GM12892 (cell line): ENCODE data around the gene MFSD1.
"Not testable (repeated sequence)": the region's sequence is repeated elsewhere in the genome, so short reads cannot be mapped to it uniquely, and the experiment has no call there.

Experiments used
- DNase-seq: peaks from one replicate; pipeline ENCODE4 v3.0.0; 2011; ENCODE audit not compliant: insufficient read length
- FAIRE-seq: peaks from 2 replicates; lab custom pipeline; 2011; peaks lifted over from hg19 to GRCh38; lab: Jason Lieb, UNC
- POLR2A ChIP-seq: IDR thresholded peaks from 2 replicates; pipeline ENCODE4 v1.6.1; 2011; ENCODE audit warnings: low read depth, low read length, control low read depth
- POLR2AphosphoS5 ChIP-seq: IDR thresholded peaks from 2 replicates; pipeline ENCODE4 v1.6.1; 2011; ENCODE audit warnings: low read depth, low read length, control low read depth
- TAF1 ChIP-seq: IDR thresholded peaks from 2 replicates; pipeline ENCODE4 v1.6.1; 2011; ENCODE audit warnings: low read depth, mild to moderate bottlenecking, control low read depth, low read length, borderline replicate concordance

The MFSD1 gene

DNA sequence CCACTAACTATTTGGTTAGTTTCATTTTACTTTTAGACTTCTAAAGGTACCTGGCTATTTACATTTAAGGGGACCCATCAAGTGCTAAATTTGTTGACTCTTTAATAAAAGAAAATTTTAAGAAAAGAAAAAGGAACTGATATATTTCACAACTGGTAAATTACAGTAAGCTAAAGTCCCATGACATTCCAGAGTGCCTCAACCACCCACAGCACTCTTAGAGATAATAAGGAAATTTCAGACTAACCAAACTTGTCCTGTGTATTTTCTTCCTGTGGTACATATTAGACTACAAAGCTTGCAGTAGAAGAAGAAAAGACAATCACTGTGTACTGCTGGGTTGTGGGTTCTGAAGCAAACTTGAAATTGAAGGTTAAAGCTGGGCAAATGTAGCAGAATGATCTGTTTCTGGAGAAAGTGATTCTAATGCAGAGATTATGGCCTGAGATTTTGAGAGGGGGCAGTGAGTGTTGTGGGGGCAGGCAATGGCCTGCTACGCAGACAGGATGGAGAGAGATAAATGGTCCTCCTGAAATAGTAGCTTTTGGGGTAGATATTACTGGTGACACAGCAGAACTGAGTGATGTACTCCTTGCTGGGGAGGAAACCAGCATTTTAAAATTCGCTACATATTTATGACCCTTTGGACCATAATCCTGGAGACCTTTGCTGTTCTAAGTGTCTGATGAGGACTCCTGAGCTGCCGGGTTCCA lies 24.5 kb upstream of the MFSD1 start:
- no peak for TF ChIP-seq POLR2AphosphoS5
- no peak for TF ChIP-seq POLR2A
- TF ChIP-seq TAF1 = no peak
- no peak for DNase-seq
- FAIRE-seq = no peak

DNA sequence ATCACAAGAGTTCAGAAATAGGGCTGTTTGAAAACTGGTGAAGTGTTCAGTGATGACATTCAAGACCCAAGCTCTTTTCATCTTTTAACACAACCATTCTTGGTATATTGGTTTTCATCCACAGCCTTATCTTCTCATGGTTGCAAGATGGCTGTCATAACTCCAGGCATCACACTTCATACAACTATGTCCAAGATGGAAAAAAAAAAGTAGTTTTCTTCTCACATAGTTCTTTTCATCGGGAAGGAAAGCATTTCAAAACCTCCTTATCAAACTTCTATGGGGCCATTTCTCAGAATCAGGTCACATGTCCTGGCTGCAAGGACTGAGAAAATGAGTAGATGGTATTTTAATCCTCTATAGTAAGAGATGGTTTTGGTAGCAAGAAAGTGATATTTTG lies 21.1 kb upstream of the MFSD1 start:
- TF ChIP-seq POLR2A (no peak), TAF1 (no peak), POLR2AphosphoS5 (no peak)
- no peak for FAIRE-seq
- no peak for DNase-seq

DNA sequence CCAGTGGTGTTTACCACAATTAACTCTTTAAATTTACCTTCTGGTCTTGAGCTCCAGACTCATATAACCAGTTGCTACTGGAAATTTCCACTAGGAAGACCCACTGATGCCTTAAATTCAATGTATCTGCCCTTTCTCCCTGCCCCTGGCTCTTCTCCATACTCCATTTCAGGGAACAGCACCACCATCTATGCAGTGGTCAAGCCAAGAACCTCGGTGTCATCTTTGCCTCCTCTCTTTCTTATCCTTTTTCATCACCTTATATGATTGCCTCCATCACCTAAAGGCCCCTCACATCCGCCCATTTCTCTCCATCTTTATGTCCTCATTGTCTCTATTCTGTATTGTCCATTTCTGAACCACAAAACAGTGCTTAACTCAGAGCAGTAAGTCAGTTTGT lies 20.7 kb upstream of the MFSD1 start:
- FAIRE-seq (no peak), DNase-seq (no peak)
- no peak for TF ChIP-seq POLR2AphosphoS5
- TF ChIP-seq TAF1 = no peak
- TF ChIP-seq POLR2A = no peak

- TF ChIP-seq POLR2A = no peak
- no peak for TF ChIP-seq TAF1
- TF ChIP-seq POLR2AphosphoS5 = no peak
- DNase-seq (no peak), FAIRE-seq (no peak)
Observed at GRCh38 chr3:158781849-158782248, 20.0 kb upstream of the MFSD1 start.

DNA sequence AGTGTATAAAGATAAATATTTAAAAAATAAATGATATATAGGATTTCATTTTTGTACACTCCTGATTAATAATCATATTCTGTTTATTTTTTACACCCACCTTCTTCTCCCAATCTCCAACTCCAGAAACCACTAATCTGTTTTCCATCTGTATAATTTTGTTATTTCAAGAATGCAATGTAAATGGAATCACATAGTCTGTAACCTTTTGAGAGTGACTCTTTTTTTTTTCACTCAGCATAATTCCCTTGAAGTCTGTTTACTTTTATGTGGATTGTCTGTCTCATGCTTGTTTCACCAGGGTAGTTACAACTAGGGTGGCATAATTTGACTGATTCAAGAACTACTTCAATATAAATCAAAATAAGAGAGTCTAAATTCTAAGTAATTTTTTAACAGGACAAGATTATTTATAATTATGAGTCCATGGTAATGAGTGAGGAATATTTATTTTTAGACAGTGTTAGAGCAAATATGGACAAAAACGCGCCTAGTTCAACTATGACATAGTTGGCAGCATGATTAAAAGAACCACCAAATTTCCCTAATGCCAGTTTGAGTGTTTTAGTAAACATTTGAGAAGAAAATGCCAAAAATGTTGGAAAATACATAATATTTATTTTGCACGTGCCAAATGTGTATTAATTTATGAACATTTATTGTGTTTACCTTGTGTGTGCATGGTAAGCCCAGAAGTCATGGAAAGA lies 19.4 kb upstream of the MFSD1 start:
- no peak for FAIRE-seq
- no peak for TF ChIP-seq POLR2A
- no peak for TF ChIP-seq TAF1
- no peak for TF ChIP-seq POLR2AphosphoS5
- no peak for DNase-seq

DNA sequence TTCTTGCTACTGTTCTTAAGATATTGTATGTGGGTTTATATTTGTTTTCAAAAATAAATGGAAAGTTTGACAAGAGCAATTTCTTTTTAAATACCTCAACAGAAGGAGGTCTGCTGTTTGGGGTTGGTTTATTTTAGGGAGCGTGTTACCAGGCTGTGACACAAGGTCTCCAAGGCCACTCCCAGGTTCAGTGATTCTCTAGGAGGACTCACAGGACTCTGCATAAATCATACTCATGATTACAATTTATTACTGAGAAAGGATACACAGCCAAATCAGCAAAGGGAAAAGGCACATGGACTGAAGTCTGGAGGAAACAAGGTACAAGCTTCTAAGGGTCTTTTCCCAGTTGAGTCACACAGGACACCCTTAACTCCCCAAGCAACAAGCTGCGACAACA lies 18.8 kb upstream of the MFSD1 start:
- no peak for FAIRE-seq
- DNase-seq = no peak
- TF ChIP-seq TAF1 = no peak
- no peak for TF ChIP-seq POLR2AphosphoS5
- TF ChIP-seq POLR2A = no peak

- FAIRE-seq (no peak), DNase-seq (no peak)
- TF ChIP-seq POLR2A (no peak), POLR2AphosphoS5 (no peak), TAF1 (no peak)
Observed at GRCh38 chr3:158785972-158786371, 15.9 kb upstream of the MFSD1 start.

DNA sequence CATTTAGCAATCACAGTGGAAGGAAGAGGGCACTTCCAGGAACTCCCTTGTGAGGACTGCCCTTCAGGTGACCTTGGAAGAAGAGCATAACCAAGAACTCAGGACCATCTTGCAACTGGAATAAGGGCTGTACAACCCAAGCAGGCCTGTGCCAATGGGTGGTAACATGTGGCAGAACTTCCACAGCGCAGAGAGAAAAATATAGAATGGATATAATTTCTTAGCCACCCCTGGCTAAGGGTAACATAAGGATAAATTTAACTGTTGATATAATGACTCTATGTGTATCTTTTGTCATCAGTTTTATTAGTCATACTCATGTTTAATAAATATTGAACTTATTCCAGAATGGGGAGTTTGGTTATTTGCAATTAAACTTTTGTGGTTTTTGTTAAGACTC lies 13.4 kb upstream of the MFSD1 start:
- no peak for FAIRE-seq
- TF ChIP-seq TAF1 (no peak), POLR2AphosphoS5 (no peak), POLR2A (no peak)
- DNase-seq = no peak

- no peak for FAIRE-seq
- no peak for DNase-seq
- TF ChIP-seq POLR2AphosphoS5 = no peak
Observed at GRCh38 chr3:158789592-158789991, 12.3 kb upstream of the MFSD1 start.

GRCh38 chr3:158790901-158791589 lies 10.8 kb upstream of the MFSD1 start:
- peak; percentile 90 for FAIRE-seq
- DNase-seq = no peak
- no peak for TF ChIP-seq TAF1
- TF ChIP-seq POLR2A = no peak
- no peak for TF ChIP-seq POLR2AphosphoS5

DNA sequence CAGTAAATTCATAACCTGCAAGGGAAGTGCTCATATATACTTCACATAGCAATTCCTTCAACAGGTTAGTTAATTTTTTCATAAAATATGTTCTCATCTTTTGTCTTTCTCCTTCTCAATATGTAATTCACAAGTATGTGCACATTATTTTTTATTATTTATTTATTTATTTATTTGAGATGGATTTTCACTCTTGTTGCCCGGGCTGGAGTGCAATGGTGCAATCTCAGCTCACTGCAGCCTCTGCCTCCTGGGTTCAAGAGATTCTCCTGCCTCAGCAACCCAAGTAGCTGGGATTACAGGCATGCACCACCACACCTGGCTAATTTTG lies 10.3 kb upstream of the MFSD1 start:
- not testable (repeated sequence) for FAIRE-seq, DNase-seq

GRCh38 chr3:158792709-158793108 lies 9.1 kb upstream of the MFSD1 start:
- DNase-seq (no peak), FAIRE-seq (no peak)
- TF ChIP-seq POLR2A = no peak
- no peak for TF ChIP-seq TAF1
- TF ChIP-seq POLR2AphosphoS5 = no peak

DNA sequence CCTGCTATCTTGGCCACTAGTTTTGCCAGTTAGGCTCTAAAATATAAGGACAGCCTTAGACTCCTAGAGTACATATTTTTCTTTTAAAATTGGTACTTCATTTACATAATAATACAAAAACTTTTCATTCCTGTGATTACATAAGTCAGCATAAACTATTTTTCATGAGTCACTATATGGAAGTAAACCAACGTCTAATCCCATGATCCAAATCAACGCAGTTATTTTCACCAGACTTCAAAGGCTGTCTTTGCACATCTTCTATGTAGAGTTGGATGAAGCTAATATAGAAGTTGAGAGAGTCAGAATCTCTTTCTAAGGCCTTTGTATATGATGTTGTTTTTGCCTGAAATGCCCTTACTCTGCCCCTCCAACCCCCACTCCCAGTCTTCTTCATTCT lies 7.6 kb upstream of the MFSD1 start:
- no peak for FAIRE-seq
- TF ChIP-seq TAF1 = no peak
- no peak for TF ChIP-seq POLR2A
- no peak for TF ChIP-seq POLR2AphosphoS5
- no peak for DNase-seq
